OCI-LY3 (cell line): ENCODE data around the gene CARM1.

Experiments used
- EZH2phosphoT487 ChIP-seq: fragments of 200-600 bp; shearing (Covaris generic); IDR thresholded peaks from 2 replicates; pipeline ENCODE4 v1.6.1; 2018; ENCODE audit warnings: antibody characterized with exemption, mixed run types, low read depth
- TF ChIP-seq, protein P1 (sequence below): fragments of 200-600, 300-600 bp; sonication (generic); IDR thresholded peaks from 2 replicates; pipeline ENCODE4 v1.5.1; 2014; ENCODE audit warnings: antibody characterized with exemption, low read length, low read depth

DNA sequence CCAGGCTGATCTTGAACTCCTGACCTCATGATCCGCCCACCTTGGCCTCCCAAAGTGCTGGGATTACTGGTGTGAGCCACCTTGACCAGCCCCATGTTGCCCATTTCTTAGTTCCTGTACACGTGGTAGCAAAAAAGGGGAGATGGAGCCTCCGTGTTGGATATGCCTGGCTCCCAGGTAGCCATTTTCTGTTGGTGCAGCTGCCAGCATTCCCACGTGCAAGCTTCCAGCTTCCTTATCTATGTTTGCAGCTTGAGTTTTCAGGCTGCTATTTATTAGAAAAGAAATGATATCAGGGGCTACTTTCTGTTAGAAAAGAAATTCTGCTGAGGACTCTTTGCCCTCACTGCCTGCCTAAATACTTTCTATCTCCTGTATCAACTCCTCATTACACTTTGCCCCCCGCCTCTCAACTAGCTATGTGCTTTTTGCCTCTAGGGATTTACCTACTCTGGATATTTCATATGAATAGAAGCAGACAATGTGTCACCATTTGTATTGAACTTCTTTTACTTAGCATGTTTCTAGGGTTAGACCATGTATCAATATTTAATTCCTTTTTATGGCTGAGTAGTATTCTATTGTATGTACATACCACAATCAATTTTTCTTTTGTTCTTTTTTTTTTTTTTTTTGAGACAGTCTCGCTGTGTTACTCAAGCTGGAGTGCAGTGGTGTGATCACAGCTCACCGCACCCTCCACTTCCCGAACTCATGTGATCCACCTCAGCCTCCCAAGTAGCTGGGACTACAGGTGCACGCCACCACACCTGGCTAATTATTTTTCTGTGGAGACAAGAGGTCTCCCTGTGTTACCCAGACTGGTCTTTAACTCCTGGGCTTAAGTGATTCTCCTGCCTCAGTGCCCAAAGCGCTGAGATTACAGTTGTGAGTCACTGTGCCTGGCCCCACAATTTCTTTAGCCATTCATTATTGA, 32.0 kb upstream of the CARM1 start:
- TF ChIP-seq, protein P1, sequence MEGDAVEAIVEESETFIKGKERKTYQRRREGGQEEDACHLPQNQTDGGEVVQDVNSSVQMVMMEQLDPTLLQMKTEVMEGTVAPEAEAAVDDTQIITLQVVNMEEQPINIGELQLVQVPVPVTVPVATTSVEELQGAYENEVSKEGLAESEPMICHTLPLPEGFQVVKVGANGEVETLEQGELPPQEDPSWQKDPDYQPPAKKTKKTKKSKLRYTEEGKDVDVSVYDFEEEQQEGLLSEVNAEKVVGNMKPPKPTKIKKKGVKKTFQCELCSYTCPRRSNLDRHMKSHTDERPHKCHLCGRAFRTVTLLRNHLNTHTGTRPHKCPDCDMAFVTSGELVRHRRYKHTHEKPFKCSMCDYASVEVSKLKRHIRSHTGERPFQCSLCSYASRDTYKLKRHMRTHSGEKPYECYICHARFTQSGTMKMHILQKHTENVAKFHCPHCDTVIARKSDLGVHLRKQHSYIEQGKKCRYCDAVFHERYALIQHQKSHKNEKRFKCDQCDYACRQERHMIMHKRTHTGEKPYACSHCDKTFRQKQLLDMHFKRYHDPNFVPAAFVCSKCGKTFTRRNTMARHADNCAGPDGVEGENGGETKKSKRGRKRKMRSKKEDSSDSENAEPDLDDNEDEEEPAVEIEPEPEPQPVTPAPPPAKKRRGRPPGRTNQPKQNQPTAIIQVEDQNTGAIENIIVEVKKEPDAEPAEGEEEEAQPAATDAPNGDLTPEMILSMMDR = no peak
- TF ChIP-seq EZH2phosphoT487 = no peak
